Psoas muscle (tissue), 8 donors: ENCODE data around the gene XCL2. TPM values are rescaled to one million over a fixed set of nuclear protein-coding genes. Genes with fewer than 3 reads are reported as not detected.
"Not testable (repeated sequence)": the region's sequence is repeated elsewhere in the genome, so short reads cannot be mapped to it uniquely, and the experiment has no call there.

Source experiments
- ATAC-seq, 4 donors: fragments of 200-7000 bp; cut with Tn5 transposase; one replicate each; pipeline ENCODE4 v1.9.1; 2020; ENCODE audit warnings: moderate library complexity in 3 of 4, mild to moderate bottlenecking in 2 of 4
- DNase-seq, 2 donors: peaks; one replicate each; pipeline ENCODE4 v3.0.0-alpha.2; 2020
- H3K27ac ChIP-seq: fragments of 200-600 bp; one replicate; pipeline ENCODE4 v1.8.0; 2022
- H3K27me3 ChIP-seq, 3 donors: fragments of 200-600 bp in 1 of 3; one replicate each; pipeline versions ENCODE4 v1.6.1 to v1.8.0; 2013 to 2022; ENCODE audit warnings: low read length in 2 of 3, mild to moderate bottlenecking in 2 of 3, moderate library complexity in 1 of 3; ENCODE audit not compliant: insufficient read depth in 3 of 3
- H3K36me3 ChIP-seq, 2 donors: fragments of 200-600 bp in 1 of 2; one replicate each; pipeline versions ENCODE4 v1.6.1 to v1.8.0; 2013 to 2022; ENCODE audit warnings: low read depth in 1 of 2, mild to moderate bottlenecking in 1 of 2, moderate library complexity in 1 of 2; ENCODE audit not compliant: insufficient read depth in 1 of 2
- H3K4me1 ChIP-seq: fragments of 200-600 bp; one replicate; pipeline ENCODE4 v1.8.0; 2022
- H3K4me3 ChIP-seq: fragments of 200-600 bp; one replicate; pipeline ENCODE4 v1.8.0; 2022; ENCODE audit warnings: mild to moderate bottlenecking
- H3K9me3 ChIP-seq: fragments of 200-600 bp; one replicate; pipeline ENCODE4 v1.8.0; 2022
- CTCF ChIP-seq: fragments of 200-600 bp; IDR thresholded peaks from one replicate; pipeline ENCODE4 v1.8.0; 2022; ENCODE audit warnings: antibody characterized with exemption
- WGBS, 3 donors: extraction: QIAGEN DNeasy Blood & Tissue Kit; methylation state at CpG; one replicate each; pipeline versions ENCODE4 v1.1.6 to v1.1.7; 2013; 5-methylcytosine and 5-hydroxymethylcytosine counted together
- intact Hi-C, 2 donors: fragments of 100-400 bp; cut with DNase I; formaldehyde crosslinking; loops; one replicate each; pipeline versions ENCODE4 v1.11.0 to v1.14.2; 2022
- polyA plus RNA-seq, 3 donors: library from polyadenylated mRNA; stranded (reverse); fragments of 200-250 nt; gene quantifications; one replicate each; pipeline ENCODE4 v1.2.3, GENCODE V29; 2013
- total RNA-seq, 4 donors: library from RNA; stranded (reverse); fragmentation: NEBNext Ultra II Directional in 2 of 4; extraction: Animal tissue kit (Norgen Biotek cat#: 25700) in 2 of 4; gene quantifications; one replicate each; pipeline versions ENCODE4 v1.2.1 to v1.2.4, GENCODE V29; 2021 to 2023
- donor health status: healthy with polysubstance abuse.
- donor health status: DM: no; HTN: no; CAD: no; lungs with moderate emphysema.
- donor health status: Bipolar disorder and iron deficiency.
- donor health status: healthy.
- donor health status: DM: yes; HTN: yes; CAD: no.
- donor health status: DM: no; HTN: no; CAD: no.
- donor health status: DM: no; HTN: no; CAD: no.
- donor health status: DM: yes; HTN: yes; CAD: no.

XCL2 gene
- total and polyA plus RNA-seq, 7 donors: not detected

- H3K27ac ChIP-seq, intact Hi-C loops, H3K9me3 ChIP-seq, H3K4me3 ChIP-seq, H3K4me1 ChIP-seq, H3K27me3 ChIP-seq, H3K36me3 ChIP-seq, DNase-seq, ATAC-seq: not testable (repeated sequence)
- WGBS, 3 donors: 78 to 89% (median 84%) methylated on average over 4 of the region's 6 CpGs
Measured at GRCh38 chr1:168576245-168576688, 32.5 kb upstream of the XCL2 start, which contains the start of gene XCL1. Gene XCL1, plus strand, starts transcription at chr1:168576605. Its CDS starts 33 bp downstream, at chr1:168576638.

- not testable (repeated sequence) for H3K9me3 ChIP-seq, H3K27me3 ChIP-seq, H3K27ac ChIP-seq, H3K36me3 ChIP-seq, H3K4me1 ChIP-seq, H3K4me3 ChIP-seq, DNase-seq
- intact Hi-C loops: loop anchor here in 1 of 2 donors (5.0 kb wide), 1 partner anchor 232 kb away; no protein-coding TSS in a partner anchor
- 7 to 25% (median 19%) methylated on average over 3 to 4 of the region's 4 CpGs for WGBS, 3 donors
- TF ChIP-seq CTCF: peak; percentile 40
- ATAC-seq: peak; percentile 52 to 77 (median 64)
Measured at GRCh38 chr1:168574234-168574633, 30.4 kb upstream of the XCL2 start.

GRCh38 chr1:168572633-168573032 lies 28.8 kb upstream of the XCL2 start:
- ATAC-seq: no peak
- no peaks in the 10 kb centered on the region for H3K9me3 ChIP-seq
- H3K36me3 ChIP-seq: no peaks in the 10 kb centered on the region
- H3K27me3 ChIP-seq: no peaks in the 10 kb centered on the region
- no peak for DNase-seq
- intact Hi-C loops: loop anchor here (2.0 to 5.0 kb wide), 3 partner anchors 134 to 230 kb away; no protein-coding TSS in a partner anchor
- TF ChIP-seq CTCF: no peak
- no peak overlapping the region for H3K27ac ChIP-seq
- no peaks in the 10 kb centered on the region for H3K4me1 ChIP-seq
- 93 to 97% (median 93%) methylated on average over 3 of the region's 3 CpGs for WGBS, 3 donors
- no peak overlapping the region for H3K4me3 ChIP-seq

- TF ChIP-seq CTCF: no peak
- Histone ChIP-seq H3K27ac (no peak overlapping the region), H3K4me1 (no peaks in the 10 kb centered on the region), H3K9me3 (no peaks in the 10 kb centered on the region), H3K4me3 (no peak overlapping the region), H3K27me3 (no peaks in the 10 kb centered on the region), H3K36me3 (no peaks in the 10 kb centered on the region)
- DNase-seq (no peak), ATAC-seq (no peak)
- intact Hi-C loops: loop anchor here in 1 of 2 donors (5.0 kb wide), 1 partner anchor 228 kb away; no protein-coding TSS in a partner anchor
- 62 to 76% (median 63%) methylated on average over 3 of the region's 3 CpGs for WGBS, 3 donors
Measured at GRCh38 chr1:168570652-168571051, 26.9 kb upstream of the XCL2 start.

GRCh38 chr1:168568346-168568745 lies 24.5 kb upstream of the XCL2 start:
- Histone ChIP-seq H3K4me1 (no peaks in the 10 kb centered on the region), H3K27me3 (no peaks in the 10 kb centered on the region), H3K4me3 (no peak overlapping the region), H3K9me3 (no peaks in the 10 kb centered on the region), H3K36me3 (no peaks in the 10 kb centered on the region), H3K27ac (no peak overlapping the region)
- TF ChIP-seq CTCF: no peak
- ATAC-seq (no peak), DNase-seq (no peak)
- intact Hi-C loops: loop anchor here in 1 of 2 donors (10.0 kb wide), 1 partner anchor 124 kb away; no protein-coding TSS in a partner anchor
- WGBS, 3 donors: 14 to 20% (median 18%) methylated on average over 1 of the region's 1 CpG
